ENCODE measurements around the gene TMSB15B.
"Not testable (repeated sequence)": the region's sequence is repeated elsewhere in the genome, so short reads cannot be mapped to it uniquely, and the experiment has no call there.

Gene TMSB15B

DNA sequence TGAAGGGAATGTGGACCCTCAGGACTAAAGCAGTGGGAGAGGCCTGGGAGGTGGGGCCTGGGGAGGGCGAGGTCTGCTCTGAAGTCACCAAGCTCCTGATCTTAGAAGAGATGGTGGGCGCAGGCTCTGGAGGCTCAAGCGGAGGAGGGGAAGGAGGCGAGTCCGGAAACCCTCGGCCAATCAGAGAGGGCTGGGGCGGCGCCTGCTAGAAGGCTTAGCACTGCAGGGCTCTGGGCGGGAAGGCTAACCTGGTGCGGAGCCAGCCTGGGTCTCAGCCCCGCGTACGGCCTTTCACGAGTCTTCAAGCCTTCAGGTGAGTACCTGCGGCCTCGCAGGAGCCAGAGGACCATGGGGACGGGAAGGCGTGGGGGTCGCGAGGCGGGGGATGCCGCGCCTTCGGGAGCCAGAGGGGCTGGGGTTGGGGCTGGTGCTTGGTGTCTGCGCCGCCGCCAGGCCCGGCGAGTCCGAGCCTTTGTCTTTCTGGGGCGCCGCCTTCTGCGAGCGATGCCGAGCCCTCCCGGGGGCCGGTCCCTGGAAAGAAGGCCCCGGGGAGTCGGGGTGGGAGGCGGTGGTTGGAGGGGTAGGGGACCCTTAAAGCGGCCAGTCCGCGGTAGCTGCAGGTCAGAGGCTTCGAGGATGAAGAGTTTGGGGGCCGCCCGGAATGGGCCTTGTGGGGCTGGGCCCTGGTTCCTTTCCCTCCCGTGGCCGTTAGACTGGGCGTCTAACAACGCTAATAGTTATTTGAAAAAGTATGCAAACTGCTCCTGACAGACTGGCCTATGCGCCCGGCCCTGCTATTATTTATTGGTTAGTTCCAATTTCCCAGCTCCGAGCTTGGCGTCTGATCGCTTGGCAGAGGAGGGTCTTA lies at the start of gene TMSB15B:
TSS of gene TMSB15B (plus strand) at position 217 of the 868 bp plus-strand sequence.
- CTCF ChIA-PET; DNase-seq (ENCODE audit: extremely low spot score); POLR2A ChIA-PET: not testable (repeated sequence)

DNA sequence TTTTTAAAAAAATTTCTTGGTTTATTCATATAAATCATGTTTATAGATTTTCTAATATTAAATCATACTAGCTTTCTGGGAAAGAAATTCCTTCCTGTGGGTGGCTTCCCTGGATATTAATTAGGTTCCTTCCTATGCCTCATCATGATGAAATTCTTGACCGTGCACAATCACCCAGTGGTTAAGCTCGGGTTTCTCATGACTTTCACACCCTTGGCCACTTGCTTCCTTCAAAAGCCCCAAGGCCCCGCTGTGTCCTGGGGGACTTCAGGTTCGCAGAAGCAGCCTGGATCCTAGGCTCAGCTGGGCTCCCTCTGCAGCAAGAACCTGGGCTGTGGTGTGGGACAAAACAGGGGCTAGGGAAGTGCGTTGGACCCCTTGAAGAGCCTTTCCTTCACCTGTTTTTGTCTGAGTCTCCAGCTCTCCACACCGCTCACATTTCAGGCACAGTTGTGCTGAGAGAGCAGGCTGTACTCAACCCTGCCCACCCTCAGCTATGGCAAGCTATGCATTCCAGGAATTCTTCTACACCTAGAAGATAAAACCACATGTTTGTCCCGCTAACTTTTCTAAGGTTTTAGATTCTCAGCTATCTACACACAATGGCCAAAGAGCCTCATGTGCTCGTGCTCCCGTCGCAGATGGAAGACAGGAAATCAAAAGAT lies 48.9 kb upstream of the TMSB15B start:
- DNase-seq (ENCODE audit: extremely low spot score) = no peak
- TF ChIP-seq, protein P1, sequence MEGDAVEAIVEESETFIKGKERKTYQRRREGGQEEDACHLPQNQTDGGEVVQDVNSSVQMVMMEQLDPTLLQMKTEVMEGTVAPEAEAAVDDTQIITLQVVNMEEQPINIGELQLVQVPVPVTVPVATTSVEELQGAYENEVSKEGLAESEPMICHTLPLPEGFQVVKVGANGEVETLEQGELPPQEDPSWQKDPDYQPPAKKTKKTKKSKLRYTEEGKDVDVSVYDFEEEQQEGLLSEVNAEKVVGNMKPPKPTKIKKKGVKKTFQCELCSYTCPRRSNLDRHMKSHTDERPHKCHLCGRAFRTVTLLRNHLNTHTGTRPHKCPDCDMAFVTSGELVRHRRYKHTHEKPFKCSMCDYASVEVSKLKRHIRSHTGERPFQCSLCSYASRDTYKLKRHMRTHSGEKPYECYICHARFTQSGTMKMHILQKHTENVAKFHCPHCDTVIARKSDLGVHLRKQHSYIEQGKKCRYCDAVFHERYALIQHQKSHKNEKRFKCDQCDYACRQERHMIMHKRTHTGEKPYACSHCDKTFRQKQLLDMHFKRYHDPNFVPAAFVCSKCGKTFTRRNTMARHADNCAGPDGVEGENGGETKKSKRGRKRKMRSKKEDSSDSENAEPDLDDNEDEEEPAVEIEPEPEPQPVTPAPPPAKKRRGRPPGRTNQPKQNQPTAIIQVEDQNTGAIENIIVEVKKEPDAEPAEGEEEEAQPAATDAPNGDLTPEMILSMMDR (IDR thresholded peaks at IDR 0.05; ENCODE audit: control extremely low read depth, extremely low read depth, low read depth, missing control alignments) = no peak
- CTCF ChIA-PET = interaction anchor here (1.0 to 1.4 kb wide), 3 partner anchors 19 to 200 kb away, joined by 3 read pairs; no protein-coding TSS in a partner anchor
- POLR2A ChIA-PET = no interaction called here

DNA sequence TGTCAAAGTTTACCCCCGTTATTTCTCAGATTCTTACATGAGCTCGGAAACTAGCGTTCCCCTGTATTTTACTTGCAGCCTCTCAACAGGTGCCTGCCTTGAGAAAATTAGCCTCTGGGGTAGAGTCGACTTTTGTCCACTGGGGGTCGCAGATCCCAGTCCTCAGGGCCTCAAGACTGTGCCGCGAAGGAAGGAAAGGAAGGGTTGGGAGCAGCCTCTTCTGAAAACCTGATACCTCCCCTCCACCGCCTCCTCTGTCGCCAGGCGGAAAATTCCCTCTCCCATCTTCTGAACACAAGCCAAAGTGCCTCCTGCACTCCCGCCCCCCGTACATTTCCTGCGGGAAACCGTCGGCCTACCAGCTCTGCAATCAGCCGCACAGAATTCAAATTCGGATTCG lies 44.4 kb upstream of the TMSB15B start:
- TF ChIP-seq, protein P1 (IDR thresholded peaks at IDR 0.05; ENCODE audit: control extremely low read depth, extremely low read depth, low read depth, missing control alignments) = peak; percentile 56
- DNase-seq (ENCODE audit: extremely low spot score) = peak; percentile 49
- ChIA-PET POLR2A (interaction anchor here (1.0 kb wide), 1 partner anchor 9 kb away, joined by 3 read pairs; no protein-coding TSS in a partner anchor), CTCF (interaction anchor here (1.0 to 4.6 kb wide), 6 partner anchors 9 to 73 kb away, joined by 3 to 36 read pairs (median 4); no protein-coding TSS in a partner anchor)

DNA sequence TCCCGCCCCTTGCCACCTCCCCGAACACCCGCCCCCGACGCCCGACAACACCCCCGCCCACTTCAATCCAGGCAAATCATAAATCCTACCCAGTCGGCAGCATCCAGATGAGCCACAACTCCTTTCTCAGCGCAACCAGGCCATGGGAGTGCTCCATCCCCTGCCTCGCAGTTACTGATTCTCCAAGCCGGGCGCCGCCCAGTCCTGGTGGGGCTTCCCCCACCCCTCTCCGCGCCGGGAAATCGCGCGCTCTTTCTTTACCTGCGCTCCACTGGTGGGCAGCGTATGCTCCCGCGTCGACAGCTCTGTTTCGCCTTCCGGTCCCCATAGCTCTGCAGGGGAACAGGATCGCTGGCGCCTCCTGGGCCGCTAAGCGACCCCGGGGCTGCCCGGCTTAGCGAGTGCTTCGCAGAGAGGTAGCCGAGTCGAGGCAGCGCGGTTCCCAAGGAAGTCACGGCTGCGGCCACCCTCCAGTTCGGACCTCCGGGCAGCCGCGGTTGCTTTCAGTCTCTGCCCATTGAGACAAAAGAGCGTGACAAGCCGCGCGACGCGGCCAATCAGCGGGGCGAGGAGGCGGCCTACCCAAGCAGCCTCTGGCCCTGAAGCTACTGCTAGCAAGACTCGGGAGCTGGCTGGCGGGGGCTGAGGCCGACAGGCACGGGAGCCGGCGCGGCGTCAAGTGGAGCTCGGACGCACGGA lies 43.7 kb upstream of the TMSB15B start:
- ChIA-PET CTCF (interaction anchor here (1.0 to 4.6 kb wide), 7 partner anchors 8 to 218 kb away, joined by 3 to 36 read pairs (median 4); no protein-coding TSS in a partner anchor), POLR2A (interaction anchor here (1.0 kb wide), 1 partner anchor 10 kb away, joined by 3 read pairs; no protein-coding TSS in a partner anchor)
- peak; percentile 62 for DNase-seq (ENCODE audit: extremely low spot score)
- TF ChIP-seq, protein P1 (IDR thresholded peaks at IDR 0.05; ENCODE audit: control extremely low read depth, extremely low read depth, low read depth, missing control alignments) = no peak

DNA sequence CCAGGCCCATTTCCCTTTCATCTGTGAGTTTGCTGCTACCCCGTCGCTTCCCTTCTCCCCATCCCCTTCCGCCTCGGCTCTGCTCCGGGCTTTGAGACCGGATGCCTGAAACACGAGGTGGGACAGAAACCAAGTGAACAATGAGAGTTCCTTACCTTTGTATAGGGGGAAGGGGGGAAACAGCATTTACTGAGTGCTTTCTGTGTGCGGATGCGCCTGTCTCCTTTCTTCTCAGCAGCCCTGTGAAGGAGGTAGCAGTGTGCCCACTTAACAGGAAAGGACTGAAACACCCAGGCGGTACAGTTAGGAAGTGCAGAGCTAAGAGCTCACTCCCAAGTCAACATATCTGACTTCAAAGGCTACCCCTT lies 43.2 kb upstream of the TMSB15B start:
- peak; percentile 23 for DNase-seq (ENCODE audit: extremely low spot score)
- POLR2A ChIA-PET = no interaction called here
- TF ChIP-seq, protein P1 (IDR thresholded peaks at IDR 0.05; ENCODE audit: control extremely low read depth, extremely low read depth, low read depth, missing control alignments) = no peak
- CTCF ChIA-PET = interaction anchor here (1.2 to 4.6 kb wide), 5 partner anchors 8 to 218 kb away, joined by 3 to 36 read pairs (median 4); no protein-coding TSS in a partner anchor

DNA sequence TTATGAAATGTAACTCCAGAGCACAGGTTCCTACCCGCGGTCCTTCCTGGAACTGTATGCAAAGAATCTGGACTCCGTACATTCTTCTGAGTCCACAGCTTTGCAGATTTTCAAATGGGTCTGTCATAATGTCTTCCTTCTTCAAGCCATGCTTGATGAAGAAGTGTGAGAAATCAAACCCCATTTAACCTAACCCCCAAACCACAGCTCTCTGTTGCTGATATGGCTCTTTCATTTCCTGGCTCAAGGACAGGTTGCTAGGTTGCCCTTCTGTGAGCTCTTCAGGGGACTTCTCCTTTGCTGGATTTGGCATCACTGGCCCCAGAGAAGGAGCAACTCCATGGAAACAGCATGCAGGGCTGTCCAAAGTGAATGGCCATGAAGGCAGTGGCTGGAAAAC lies 41.9 kb upstream of the TMSB15B start:
- DNase-seq (ENCODE audit: extremely low spot score); POLR2A ChIA-PET: not testable (repeated sequence)
- CTCF ChIA-PET = interaction anchor here (1.6 to 4.6 kb wide), 2 partner anchors 14 to 216 kb away, joined by 4 to 36 read pairs; no protein-coding TSS in a partner anchor

DNA sequence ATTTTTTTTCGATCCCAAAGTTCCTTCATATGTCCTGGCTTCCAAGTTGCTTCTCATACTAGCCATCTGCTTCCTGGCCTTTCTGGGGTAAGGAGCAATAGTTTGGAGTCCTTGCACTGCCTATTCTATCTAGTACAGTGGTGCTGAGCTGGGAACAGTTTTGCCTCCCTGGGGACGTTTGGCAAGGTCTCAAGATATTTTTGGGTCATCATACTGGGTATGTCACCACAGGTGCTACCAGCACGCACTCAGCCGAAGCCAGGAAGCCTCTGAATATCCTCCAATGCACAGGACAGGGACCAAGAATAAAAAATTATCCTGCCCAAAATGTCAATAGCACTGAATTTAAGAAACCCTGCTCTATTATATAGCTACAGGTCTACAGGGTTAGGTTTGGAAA lies 35.4 kb upstream of the TMSB15B start:
- TF ChIP-seq, protein P1 (IDR thresholded peaks at IDR 0.05; ENCODE audit: control extremely low read depth, extremely low read depth, low read depth, missing control alignments) = no peak
- CTCF ChIA-PET = interaction anchor here (1.2 kb wide), 2 partner anchors 8 to 83 kb away, joined by 3 to 4 read pairs; no protein-coding TSS in a partner anchor
- no peak for DNase-seq (ENCODE audit: extremely low spot score)
- POLR2A ChIA-PET = no interaction called here
